Measurements from ENCODE around the gene RAET1L. TPM values are rescaled to one million over a fixed set of nuclear protein-coding genes. Genes with fewer than 3 reads are reported as not detected.
"Not testable (repeated sequence)": the region's sequence is repeated elsewhere in the genome, so short reads cannot be mapped to it uniquely, and the experiment has no call there.

The RAET1L gene
- polyA plus RNA-seq, 3 donors: not detected

DNA sequence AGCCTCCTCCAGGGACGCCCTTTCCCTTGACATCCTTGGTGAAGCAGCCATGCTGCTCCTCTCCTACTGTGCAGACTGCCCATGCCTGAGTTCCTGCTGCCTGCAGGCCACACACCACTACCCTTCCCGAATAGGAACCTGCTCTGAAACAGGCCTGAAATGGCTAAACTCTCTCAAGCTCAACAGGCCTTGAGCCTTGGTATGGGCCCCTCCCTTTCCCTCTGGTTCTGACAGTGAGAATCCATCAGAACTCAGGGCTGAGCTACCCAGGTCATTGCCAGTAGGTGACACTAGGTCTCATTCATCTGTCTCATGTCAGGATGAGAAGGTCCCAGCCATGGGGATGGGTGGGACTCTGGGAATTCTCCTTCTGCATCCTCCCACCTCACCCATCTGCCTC is 25.7 kb downstream of the RAET1L start:
- DNase-seq (ENCODE audit: low read depth in 3 of 3, low spot score in 2 of 3): no peak

DNA sequence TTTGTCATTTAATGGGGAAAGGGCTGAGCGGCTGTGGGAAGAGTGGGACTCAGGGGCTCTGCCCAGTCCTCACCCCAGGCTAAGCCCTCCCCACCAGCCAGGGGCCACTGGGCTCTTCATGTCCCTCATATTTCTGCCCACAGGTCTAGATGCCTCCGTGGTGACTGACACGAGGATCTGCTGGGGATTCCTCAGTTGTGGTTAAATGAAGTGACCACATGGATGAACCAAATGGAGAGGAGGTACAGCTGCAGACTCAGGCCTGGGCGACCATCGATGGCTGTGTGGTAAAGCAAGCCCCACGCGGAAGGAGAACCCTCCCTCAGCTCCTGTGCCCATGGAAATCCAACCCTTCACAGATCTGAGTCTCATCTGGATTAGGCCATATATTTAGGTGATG is 29.4 kb downstream of the RAET1L start:
- no peak for DNase-seq (ENCODE audit: low read depth in 3 of 3, low spot score in 2 of 3)

DNA sequence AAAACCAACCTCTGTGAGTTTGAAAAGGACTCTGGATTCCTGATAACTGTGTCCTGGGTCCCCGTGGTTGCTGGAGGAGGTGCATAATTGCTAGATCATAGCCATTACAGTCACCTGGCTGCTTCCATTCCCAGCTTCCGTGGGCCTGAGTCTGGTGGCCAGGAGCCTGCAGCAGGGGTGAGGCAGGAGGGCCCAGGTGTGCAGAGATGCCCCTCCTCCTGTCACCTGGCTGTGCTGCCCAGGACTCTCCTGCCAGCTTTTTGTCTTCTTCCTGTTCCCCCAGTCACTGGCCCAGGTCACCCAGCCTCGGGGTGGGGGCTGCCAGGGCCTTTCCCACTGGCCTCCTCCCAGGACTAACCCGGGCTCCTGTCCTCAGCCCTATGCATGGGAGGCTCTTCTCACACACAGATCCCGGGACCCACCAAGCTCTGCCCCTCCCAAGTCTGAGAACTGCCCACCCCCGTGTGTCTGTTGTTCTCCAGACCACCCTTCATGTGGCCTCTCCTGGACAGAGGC is 30.0 kb downstream of the RAET1L start:
- DNase-seq (ENCODE audit: low read depth in 3 of 3, low spot score in 2 of 3): no peak

DNA sequence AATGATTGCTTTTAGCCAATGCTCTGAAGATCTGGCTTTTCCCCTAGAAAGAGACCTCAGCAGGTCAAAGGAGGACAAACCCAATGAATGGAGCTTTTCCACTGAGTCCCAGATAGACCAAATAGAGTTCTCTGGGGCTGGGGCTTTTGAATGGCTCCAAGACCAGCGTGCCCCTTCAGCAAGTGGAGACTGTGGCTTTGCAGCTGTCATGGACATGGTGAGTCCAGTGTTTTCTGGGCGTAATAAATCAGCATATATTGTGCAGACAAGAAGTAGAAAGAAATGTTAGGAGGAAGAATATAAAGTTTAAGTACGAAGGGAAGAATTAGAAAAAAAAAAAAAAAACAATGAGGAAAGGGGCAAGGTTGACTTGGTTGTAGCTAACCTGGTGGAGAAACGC is 33.5 kb downstream of the RAET1L start:
- DNase-seq (ENCODE audit: low read depth in 3 of 3, low spot score in 2 of 3): no peak

DNA sequence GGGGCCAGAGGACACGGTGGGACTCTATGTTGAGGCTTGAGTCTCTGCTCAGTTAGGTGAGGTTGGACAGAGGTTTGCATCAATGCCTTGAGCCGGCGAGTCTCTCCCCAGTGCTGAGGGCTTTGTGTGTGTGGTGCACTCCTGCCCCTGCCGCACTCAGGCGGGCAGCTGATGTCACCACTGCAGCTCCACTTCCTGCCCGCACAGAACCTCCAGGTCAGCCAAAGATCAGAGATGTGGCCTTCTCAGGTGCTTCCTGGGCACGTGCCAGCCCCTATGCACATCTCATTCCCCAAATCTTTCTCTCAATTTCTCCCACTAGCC is 33.9 kb downstream of the RAET1L start:
- not testable (repeated sequence) for DNase-seq (ENCODE audit: low read depth in 3 of 3, low spot score in 2 of 3)

- no peak for DNase-seq (ENCODE audit: low read depth in 3 of 3, low spot score in 2 of 3)
Observed at GRCh38 chr6:149990661-149991471, 34.5 kb downstream of the RAET1L start.

- DNase-seq (ENCODE audit: low read depth in 3 of 3, low spot score in 2 of 3): no peak
Observed at GRCh38 chr6:149990212-149990660, 35.1 kb downstream of the RAET1L start.

DNA sequence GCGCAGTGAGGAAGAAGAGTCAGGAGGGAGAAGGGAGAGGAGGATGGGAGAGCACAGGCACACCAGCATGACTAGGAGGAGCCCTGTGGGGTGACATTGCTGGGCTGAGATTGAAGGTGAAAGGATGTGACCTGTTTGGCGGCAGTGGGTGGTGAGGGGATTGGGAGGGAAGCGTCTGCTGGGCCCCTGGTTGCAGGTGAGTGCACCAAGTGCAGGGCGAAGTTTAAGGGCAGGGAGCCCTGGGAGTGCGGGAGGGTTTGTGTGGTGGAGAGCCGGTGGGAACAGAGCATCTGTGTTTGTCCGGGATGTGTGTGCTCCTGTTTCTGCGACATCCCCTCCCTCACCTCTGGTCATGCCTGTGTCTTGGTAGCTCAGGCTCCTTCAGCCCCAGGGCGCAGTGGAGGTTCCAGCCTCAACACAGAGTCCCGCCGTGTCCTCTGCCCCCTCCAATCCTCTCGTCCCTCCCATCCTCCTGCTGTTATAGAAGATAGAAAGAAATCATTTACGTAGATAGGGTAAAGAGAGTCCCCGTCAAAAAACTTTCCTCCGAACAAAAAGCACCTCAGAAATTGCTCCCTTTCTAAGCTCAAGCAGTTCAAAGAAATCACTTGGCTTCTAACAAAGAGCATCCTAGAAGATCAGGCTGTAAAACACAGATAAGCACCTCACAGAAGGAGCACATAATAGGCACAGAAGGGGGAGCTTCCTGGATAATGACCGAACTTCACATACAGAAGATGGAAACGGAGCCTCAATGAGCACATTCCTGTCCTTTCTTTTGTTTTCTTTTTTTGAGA is 36.6 kb downstream of the RAET1L start:
- DNase-seq (ENCODE audit: low read depth in 3 of 3, low spot score in 2 of 3): no peak

DNA sequence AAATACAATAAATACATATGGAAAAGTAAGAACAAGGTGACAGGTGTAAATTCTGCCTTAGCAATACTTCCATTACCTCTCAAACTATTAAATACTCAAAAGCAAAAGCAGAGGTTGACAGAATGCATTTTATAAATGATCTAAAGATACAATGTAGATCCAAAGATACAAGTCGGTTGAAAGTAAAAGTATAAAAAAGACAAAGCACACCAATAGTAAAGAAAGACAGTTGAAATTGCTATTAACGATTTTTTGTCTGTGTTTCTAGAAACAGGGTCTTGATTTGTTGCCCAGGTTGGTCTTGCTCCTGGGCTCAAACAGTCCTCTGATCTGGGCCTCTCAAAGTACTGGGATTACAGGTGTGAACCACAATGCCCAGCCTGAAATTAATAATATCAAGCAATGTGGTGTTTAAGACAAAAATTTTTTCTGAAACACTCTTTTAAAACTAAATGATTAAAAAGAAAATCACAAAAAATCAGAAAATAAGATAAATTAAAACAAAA is 37.7 kb downstream of the RAET1L start:
- no peak for DNase-seq (ENCODE audit: low read depth in 3 of 3, low spot score in 2 of 3)

- DNase-seq (ENCODE audit: low read depth in 3 of 3, low spot score in 2 of 3): no peak
Observed at GRCh38 chr6:149985481-149985937, 39.8 kb downstream of the RAET1L start.

- no peak for DNase-seq (ENCODE audit: low read depth in 3 of 3, low spot score in 2 of 3)
Observed at GRCh38 chr6:149984773-149985172, 40.6 kb downstream of the RAET1L start.

- DNase-seq (ENCODE audit: low read depth in 3 of 3, low spot score in 2 of 3): no peak
Observed at GRCh38 chr6:149983145-149983544, 42.2 kb downstream of the RAET1L start.

- DNase-seq (ENCODE audit: low read depth in 3 of 3, low spot score in 2 of 3): no peak
Observed at GRCh38 chr6:149979293-149979692, 46.0 kb downstream of the RAET1L start.

GRCh38 chr6:149978610-149979009 is 46.7 kb downstream of the RAET1L start:
- DNase-seq (ENCODE audit: low read depth in 3 of 3, low spot score in 2 of 3): no peak

- DNase-seq (ENCODE audit: low read depth in 3 of 3, low spot score in 2 of 3): no peak
Observed at GRCh38 chr6:149977221-149977620, 48.1 kb downstream of the RAET1L start.

GRCh38 chr6:149975400-149975799 is 49.9 kb downstream of the RAET1L start:
- DNase-seq (ENCODE audit: low read depth in 3 of 3, low spot score in 2 of 3): no peak

- DNase-seq (ENCODE audit: low read depth in 3 of 3, low spot score in 2 of 3): no peak
Observed at GRCh38 chr6:149974825-149975224, 50.5 kb downstream of the RAET1L start.

GRCh38 chr6:149974394-149974793 is 50.9 kb downstream of the RAET1L start:
- DNase-seq (ENCODE audit: low read depth in 3 of 3, low spot score in 2 of 3): not testable (repeated sequence)

- DNase-seq (ENCODE audit: low read depth in 3 of 3, low spot score in 2 of 3): no peak
Observed at GRCh38 chr6:149969635-149970034, 55.7 kb downstream of the RAET1L start.

DNA sequence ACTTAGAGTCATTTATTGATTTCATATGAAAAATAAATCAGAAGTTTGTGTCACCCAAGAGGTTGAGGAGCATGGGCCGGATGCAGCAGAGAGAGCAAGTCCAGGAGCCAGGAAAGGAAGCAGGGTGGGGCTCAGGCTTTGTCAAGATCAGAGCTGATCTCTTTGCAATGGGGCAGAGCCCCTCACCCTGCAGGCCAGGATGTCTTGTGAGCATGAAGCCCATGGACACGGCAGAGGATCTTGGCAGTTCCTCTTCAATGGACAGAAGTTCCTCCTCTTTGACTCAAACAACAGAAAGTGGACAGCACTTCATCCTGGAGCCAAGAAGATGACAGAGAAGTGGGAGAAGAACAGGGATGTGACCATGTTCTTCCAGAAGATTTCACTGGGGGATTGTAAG is 56.4 kb downstream of the RAET1L start:
- DNase-seq (ENCODE audit: low read depth in 3 of 3, low spot score in 2 of 3): not testable (repeated sequence)

All from right renal cortex interstitium (tissue), 3 donors.